GM10266 (cell line): ENCODE results near the gene ST6GALNAC4.

ENCODE experiments used
- DNase-seq: peaks from one replicate; pipeline ENCODE4 v3.0.0; 2012; ENCODE audit errors: extremely low spot score
- CTCF ChIP-seq: IDR thresholded peaks from 2 replicates; pipeline ENCODE4 v1.5.1; 2012; ENCODE audit warnings: mild to moderate bottlenecking, low read depth; ENCODE audit not compliant: control insufficient read depth, insufficient read depth; ENCODE audit errors: missing control alignments

ST6GALNAC4 gene

GRCh38 chr9:127899128-127899943 is 17.5 kb downstream of the ST6GALNAC4 start, which contains the start of gene ST6GALNAC6:
Gene ST6GALNAC6 (minus strand): TSS chr9:127899603. CDS start chr9:127897981, 1,622 bp downstream.
- no peak for TF ChIP-seq CTCF
- DNase-seq, result peak; percentile 97

DNA sequence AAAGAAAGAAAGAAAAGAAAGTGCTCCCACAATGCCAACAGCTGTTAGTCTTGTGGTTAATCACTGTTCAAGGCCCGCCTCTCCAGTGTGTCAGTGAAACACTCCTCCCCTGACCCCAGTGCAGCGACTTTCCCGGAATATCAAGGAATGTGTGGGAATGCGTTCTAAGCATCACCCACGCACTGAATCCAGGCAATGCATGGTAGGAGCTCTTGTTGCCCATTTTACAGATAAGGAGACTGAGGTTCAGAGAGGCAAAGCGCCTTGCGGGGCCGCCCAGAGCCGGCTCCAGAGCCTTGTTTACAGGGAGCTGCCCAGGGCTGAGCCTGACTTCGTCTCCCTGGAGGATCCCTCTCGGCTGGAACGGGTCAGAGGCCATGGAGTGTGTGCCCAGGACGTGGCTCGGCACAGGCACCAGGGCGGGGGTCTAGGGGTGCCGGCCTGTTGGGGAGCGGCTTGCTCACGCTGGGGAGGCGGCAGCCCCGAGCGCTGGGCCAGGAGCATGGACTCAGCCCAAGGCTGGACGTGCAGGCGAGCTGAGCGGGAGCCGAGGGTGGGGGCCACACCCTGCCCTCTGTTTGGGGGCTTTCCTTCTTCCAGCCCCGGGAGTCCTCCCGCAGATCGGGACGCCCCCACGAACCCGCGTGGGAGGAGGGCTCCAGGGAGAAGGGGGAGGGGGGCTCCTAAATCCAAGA is 18.3 kb downstream of the ST6GALNAC4 start:
- no peak for TF ChIP-seq CTCF
- DNase-seq, result peak; percentile 51

- no peak for TF ChIP-seq CTCF
- peak; percentile 79 for DNase-seq
Observed at GRCh38 chr9:127897193-127897692, 19.6 kb downstream of the ST6GALNAC4 start.

- no peak for DNase-seq
- TF ChIP-seq CTCF, result no peak
Observed at GRCh38 chr9:127896395-127897192, 20.2 kb downstream of the ST6GALNAC4 start.

- no peak for DNase-seq
- no peak for TF ChIP-seq CTCF
Observed at GRCh38 chr9:127895811-127896210, 21.0 kb downstream of the ST6GALNAC4 start.

DNA sequence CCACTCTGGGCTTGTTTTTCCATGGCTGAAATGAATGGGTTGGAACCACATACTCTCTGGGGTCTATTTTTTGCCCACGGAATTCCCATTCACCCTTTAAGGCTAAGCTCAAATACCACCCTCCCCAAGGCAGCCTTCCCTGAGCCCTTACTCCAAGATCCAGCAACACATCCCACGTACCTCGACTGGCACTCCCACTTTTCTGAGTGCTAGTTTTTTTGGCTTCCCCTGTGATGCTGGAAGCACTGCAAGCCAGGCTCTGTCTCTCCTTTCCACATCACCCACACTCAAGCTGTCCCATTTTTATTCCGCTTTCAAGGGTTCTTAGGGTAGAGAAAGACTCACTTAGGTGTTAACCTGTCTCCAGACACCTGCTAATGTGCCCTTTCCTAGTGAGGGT is 23.4 kb downstream of the ST6GALNAC4 start:
- no peak for TF ChIP-seq CTCF
- DNase-seq, result no peak

DNA sequence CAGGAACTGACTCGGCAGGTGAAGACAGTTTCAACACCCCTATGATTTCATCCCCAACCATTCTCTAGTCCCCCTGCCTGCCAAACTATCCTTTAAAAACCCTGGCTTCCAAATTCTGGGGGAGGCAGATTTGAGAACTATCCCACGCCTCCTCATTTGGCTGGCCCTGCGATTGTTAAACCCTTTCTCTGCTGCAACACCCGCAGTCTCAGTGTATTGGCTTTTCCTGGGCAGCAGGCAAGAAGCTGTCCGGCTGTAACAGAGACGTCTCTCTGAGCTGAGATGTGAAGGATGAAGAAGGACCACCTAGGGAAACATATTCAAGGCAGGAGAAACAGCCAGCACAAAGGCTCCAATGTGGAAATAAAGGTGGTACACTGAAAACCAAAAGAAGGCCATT is 24.0 kb downstream of the ST6GALNAC4 start:
- no peak for TF ChIP-seq CTCF
- no peak for DNase-seq
